CD4-positive, alpha-beta T cell treated with Interleukin-17A for 1 hour (primary cell): Measurements from ENCODE around the gene HOMER2.

Source experiments
- DNase-seq: peaks from one replicate; pipeline ENCODE4 v3.0.0-alpha.2; 2020

HOMER2 gene

GRCh38 chr15:82855286-82856100 lies 97.0 kb downstream of the HOMER2 start:
- DNase-seq = no peak

GRCh38 chr15:82854554-82854953 lies 98.0 kb downstream of the HOMER2 start:
- no peak for DNase-seq

- no peak for DNase-seq
Observed at GRCh38 chr15:82852941-82853561, 99.5 kb downstream of the HOMER2 start.

GRCh38 chr15:82851981-82852511 lies 100.5 kb downstream of the HOMER2 start:
- no peak for DNase-seq

GRCh38 chr15:82851306-82851850 lies 101.1 kb downstream of the HOMER2 start:
- DNase-seq = no peak

GRCh38 chr15:82850731-82851130 lies 101.8 kb downstream of the HOMER2 start:
- DNase-seq = no peak

- DNase-seq = peak; percentile 42
Observed at GRCh38 chr15:82849556-82850512, 102.7 kb downstream of the HOMER2 start.

GRCh38 chr15:82848241-82848993 lies 104.1 kb downstream of the HOMER2 start:
- DNase-seq = no peak

- no peak for DNase-seq
Observed at GRCh38 chr15:82847703-82848102, 104.8 kb downstream of the HOMER2 start.

GRCh38 chr15:82846621-82847020 lies 105.9 kb downstream of the HOMER2 start:
- no peak for DNase-seq

GRCh38 chr15:82845686-82846085 lies 106.8 kb downstream of the HOMER2 start:
- DNase-seq = no peak

- no peak for DNase-seq
Observed at GRCh38 chr15:82843566-82843965, 109.0 kb downstream of the HOMER2 start.

GRCh38 chr15:82840166-82840565 lies 112.4 kb downstream of the HOMER2 start:
- no peak for DNase-seq

GRCh38 chr15:82839136-82839535 lies 113.4 kb downstream of the HOMER2 start:
- DNase-seq = no peak

- no peak for DNase-seq
Observed at GRCh38 chr15:82838096-82838735, 114.3 kb downstream of the HOMER2 start.

GRCh38 chr15:82835391-82835917 lies 117.1 kb downstream of the HOMER2 start:
- no peak for DNase-seq

GRCh38 chr15:82833362-82833682 lies 119.2 kb downstream of the HOMER2 start:
- DNase-seq = no peak

GRCh38 chr15:82832601-82833361 lies 119.7 kb downstream of the HOMER2 start:
- DNase-seq = no peak

GRCh38 chr15:82831894-82832600 lies 120.5 kb downstream of the HOMER2 start:
- DNase-seq = no peak
